ENCODE results near the gene GDF15.

The GDF15 gene

DNA sequence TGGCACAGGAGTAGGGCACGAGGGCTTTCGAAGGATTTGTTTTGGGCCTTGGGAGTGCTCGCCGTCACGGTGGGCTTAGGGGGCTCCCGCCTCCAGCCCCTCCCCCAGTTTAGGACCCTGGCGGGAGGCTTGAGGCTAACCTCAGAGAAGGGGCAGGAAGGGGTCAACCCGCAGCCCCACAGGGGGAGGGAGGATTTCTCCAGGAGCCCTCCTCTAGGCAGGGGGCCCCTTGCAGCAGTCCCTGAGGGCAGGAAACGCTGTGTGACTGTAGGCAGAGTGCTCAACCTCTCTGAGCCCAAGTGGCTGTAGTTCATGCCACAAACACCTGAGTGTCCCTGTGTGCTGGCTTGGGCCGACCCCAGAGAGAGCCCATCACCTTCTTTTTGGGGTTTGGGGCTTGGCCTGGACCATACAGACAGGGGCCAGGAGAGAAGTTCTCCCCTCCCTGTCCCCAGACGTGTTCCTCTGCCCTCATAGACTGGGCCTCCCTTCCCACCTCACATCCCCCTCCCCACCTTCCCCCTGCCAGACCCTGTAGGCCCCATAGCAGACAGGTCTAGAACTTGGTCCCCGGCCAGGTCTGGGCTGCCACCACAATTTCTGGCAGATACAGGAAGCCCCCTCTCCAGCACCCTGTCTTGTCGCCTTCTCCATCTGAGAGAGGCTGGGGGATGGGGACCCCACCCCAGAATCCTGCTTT is 43.9 kb downstream of the GDF15 start (continued):
- TF ChIP-seq, protein P1, sequence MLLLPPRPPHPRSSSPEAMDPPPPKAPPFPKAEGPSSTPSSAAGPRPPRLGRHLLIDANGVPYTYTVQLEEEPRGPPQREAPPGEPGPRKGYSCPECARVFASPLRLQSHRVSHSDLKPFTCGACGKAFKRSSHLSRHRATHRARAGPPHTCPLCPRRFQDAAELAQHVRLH (tag by site-specific recombination; IDR thresholded peaks at IDR 0.05): peak; percentile 54; the same call in 1 of the 2 replicates
- TF ChIP-seq ZNF558 (tag by site-specific recombination; IDR thresholded peaks at IDR 0.05): no peak
- no peak for TF ChIP-seq ZBTB10 (tag by site-specific recombination; IDR thresholded peaks at IDR 0.05)
- no peak for TF ChIP-seq ZNF404 (tag by site-specific recombination; IDR thresholded peaks at IDR 0.05)
- peak; percentile 37; the same call in 1 of the 2 replicates for TF ChIP-seq ZXDB (tag by site-specific recombination; IDR thresholded peaks at IDR 0.05)
- TF ChIP-seq, protein P2, sequence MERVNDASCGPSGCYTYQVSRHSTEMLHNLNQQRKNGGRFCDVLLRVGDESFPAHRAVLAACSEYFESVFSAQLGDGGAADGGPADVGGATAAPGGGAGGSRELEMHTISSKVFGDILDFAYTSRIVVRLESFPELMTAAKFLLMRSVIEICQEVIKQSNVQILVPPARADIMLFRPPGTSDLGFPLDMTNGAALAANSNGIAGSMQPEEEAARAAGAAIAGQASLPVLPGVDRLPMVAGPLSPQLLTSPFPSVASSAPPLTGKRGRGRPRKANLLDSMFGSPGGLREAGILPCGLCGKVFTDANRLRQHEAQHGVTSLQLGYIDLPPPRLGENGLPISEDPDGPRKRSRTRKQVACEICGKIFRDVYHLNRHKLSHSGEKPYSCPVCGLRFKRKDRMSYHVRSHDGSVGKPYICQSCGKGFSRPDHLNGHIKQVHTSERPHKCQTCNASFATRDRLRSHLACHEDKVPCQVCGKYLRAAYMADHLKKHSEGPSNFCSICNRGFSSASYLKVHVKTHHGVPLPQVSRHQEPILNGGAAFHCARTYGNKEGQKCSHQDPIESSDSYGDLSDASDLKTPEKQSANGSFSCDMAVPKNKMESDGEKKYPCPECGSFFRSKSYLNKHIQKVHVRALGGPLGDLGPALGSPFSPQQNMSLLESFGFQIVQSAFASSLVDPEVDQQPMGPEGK (tag by site-specific recombination; IDR thresholded peaks at IDR 0.05): no peak; the same call in 1 of the 2 replicates
- no peak for TF ChIP-seq ZNF549 (tag by site-specific recombination; IDR thresholded peaks at IDR 0.05)
- TF ChIP-seq, protein P3, sequence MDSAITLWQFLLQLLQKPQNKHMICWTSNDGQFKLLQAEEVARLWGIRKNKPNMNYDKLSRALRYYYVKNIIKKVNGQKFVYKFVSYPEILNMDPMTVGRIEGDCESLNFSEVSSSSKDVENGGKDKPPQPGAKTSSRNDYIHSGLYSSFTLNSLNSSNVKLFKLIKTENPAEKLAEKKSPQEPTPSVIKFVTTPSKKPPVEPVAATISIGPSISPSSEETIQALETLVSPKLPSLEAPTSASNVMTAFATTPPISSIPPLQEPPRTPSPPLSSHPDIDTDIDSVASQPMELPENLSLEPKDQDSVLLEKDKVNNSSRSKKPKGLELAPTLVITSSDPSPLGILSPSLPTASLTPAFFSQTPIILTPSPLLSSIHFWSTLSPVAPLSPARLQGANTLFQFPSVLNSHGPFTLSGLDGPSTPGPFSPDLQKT (IDR thresholded peaks at IDR 0.05; ENCODE audit: borderline replicate concordance, low read depth, low read length): no peak
- TF ChIP-seq ZNF324 (tag by site-specific recombination; IDR thresholded peaks at IDR 0.05): no peak
- TF ChIP-seq, protein P4, sequence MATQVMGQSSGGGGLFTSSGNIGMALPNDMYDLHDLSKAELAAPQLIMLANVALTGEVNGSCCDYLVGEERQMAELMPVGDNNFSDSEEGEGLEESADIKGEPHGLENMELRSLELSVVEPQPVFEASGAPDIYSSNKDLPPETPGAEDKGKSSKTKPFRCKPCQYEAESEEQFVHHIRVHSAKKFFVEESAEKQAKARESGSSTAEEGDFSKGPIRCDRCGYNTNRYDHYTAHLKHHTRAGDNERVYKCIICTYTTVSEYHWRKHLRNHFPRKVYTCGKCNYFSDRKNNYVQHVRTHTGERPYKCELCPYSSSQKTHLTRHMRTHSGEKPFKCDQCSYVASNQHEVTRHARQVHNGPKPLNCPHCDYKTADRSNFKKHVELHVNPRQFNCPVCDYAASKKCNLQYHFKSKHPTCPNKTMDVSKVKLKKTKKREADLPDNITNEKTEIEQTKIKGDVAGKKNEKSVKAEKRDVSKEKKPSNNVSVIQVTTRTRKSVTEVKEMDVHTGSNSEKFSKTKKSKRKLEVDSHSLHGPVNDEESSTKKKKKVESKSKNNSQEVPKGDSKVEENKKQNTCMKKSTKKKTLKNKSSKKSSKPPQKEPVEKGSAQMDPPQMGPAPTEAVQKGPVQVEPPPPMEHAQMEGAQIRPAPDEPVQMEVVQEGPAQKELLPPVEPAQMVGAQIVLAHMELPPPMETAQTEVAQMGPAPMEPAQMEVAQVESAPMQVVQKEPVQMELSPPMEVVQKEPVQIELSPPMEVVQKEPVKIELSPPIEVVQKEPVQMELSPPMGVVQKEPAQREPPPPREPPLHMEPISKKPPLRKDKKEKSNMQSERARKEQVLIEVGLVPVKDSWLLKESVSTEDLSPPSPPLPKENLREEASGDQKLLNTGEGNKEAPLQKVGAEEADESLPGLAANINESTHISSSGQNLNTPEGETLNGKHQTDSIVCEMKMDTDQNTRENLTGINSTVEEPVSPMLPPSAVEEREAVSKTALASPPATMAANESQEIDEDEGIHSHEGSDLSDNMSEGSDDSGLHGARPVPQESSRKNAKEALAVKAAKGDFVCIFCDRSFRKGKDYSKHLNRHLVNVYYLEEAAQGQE (tag by site-specific recombination; IDR thresholded peaks at IDR 0.05): no peak
- TF ChIP-seq, protein P5, sequence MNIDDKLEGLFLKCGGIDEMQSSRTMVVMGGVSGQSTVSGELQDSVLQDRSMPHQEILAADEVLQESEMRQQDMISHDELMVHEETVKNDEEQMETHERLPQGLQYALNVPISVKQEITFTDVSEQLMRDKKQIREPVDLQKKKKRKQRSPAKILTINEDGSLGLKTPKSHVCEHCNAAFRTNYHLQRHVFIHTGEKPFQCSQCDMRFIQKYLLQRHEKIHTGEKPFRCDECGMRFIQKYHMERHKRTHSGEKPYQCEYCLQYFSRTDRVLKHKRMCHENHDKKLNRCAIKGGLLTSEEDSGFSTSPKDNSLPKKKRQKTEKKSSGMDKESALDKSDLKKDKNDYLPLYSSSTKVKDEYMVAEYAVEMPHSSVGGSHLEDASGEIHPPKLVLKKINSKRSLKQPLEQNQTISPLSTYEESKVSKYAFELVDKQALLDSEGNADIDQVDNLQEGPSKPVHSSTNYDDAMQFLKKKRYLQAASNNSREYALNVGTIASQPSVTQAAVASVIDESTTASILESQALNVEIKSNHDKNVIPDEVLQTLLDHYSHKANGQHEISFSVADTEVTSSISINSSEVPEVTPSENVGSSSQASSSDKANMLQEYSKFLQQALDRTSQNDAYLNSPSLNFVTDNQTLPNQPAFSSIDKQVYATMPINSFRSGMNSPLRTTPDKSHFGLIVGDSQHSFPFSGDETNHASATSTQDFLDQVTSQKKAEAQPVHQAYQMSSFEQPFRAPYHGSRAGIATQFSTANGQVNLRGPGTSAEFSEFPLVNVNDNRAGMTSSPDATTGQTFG (tag by site-specific recombination; IDR thresholded peaks at IDR 0.05; ENCODE audit: borderline replicate concordance): no peak
- no peak for TF ChIP-seq ZNF211 (tag by site-specific recombination; IDR thresholded peaks at IDR 0.05; ENCODE audit: low read depth)
- no peak for TF ChIP-seq REPIN1 (tag by site-specific recombination; IDR thresholded peaks at IDR 0.05; ENCODE audit: low read depth)
- TF ChIP-seq ZNF2 (tag by site-specific recombination; IDR thresholded peaks at IDR 0.05): no peak
- TF ChIP-seq GLI2 (tag by site-specific recombination; IDR thresholded peaks at IDR 0.05; ENCODE audit: borderline replicate concordance, low read depth): no peak
- TF ChIP-seq ZIC2 (tag by site-specific recombination; IDR thresholded peaks at IDR 0.05): no peak
- TF ChIP-seq ZNF610 (tag by site-specific recombination; IDR thresholded peaks at IDR 0.05; ENCODE audit: borderline replicate concordance): no peak
- TF ChIP-seq ZNF366 (tag by site-specific recombination; conservative IDR thresholded peaks at IDR 0.05): no peak
- no peak for TF ChIP-seq ZNF530 (tag by site-specific recombination; IDR thresholded peaks at IDR 0.05; ENCODE audit: low read depth)
- TF ChIP-seq ZNF19 (tag by site-specific recombination; IDR thresholded peaks at IDR 0.05; ENCODE audit: low read depth): no peak
- no peak for TF ChIP-seq ZNF513 (tag by site-specific recombination; IDR thresholded peaks at IDR 0.05)
- TF ChIP-seq ZNF837 (tag by site-specific recombination; IDR thresholded peaks at IDR 0.05): no peak
